B cell (primary cell): ENCODE results near the gene RFC3. TPM values are rescaled to one million over a fixed set of nuclear protein-coding genes. Genes with fewer than 3 reads are reported as not detected.

Experiments
- ATAC-seq: fragments of 200-7000 bp; cut with Tn5 transposase; one replicate; pipeline ENCODE4 v1.10.0; 2021; ENCODE audit warnings: low read depth, mild to moderate bottlenecking, moderate number of reproducible peaks, moderate library complexity
- CTCF ChIA-PET: fragments of 350-600 bp; sonication (Branson Sonifier 250); formaldehyde crosslinking; loops from one replicate; lab custom pipeline; 2021; ENCODE audit warnings: antibody characterized with exemption, inconsistent platforms; lab: Charles Lee
- POLR2A ChIA-PET: fragments of 350-600 bp; sonication (Branson Sonifier 250); formaldehyde crosslinking; loops from one replicate; lab custom pipeline; 2021; ENCODE audit warnings: antibody characterized with exemption; lab: Charles Lee
- DNase-seq: peaks from one replicate; pipeline ENCODE4 v3.0.0; 2013
- H2AFZ ChIP-seq: 2 replicates; pipeline ENCODE4 v1.6.1; 2012; ENCODE audit warnings: mild to moderate bottlenecking, low read depth, low read length; ENCODE audit not compliant: insufficient read depth, poor library complexity, severe bottlenecking
- H3K27ac ChIP-seq, 2 donors: 1 replicate in 1 of 2; 2 replicates in 1 of 2; pipeline ENCODE4 v1.5.1; 2012 to 2013; ENCODE audit warnings: low read length in 2 of 2, mild to moderate bottlenecking in 2 of 2, moderate library complexity in 1 of 2
- H3K27me3 ChIP-seq, 4 experiments: fragments of 200-600 bp in 1 of 4; sonication (generic) in 1 of 4; replicated peaks in 1 of 4; 1 replicate in 2 of 4; 2 replicates in 2 of 4; pipeline versions ENCODE4 v1.6.1 to v1.7.0; 2013 to 2016; ENCODE audit warnings: low read length in 3 of 4, mild to moderate bottlenecking in 2 of 4, mixed read lengths in 1 of 4, moderate library complexity in 1 of 4; ENCODE audit not compliant: insufficient read depth in 4 of 4, control insufficient read depth in 3 of 4; ENCODE audit errors: control extremely low read depth in 1 of 4
- H3K36me3 ChIP-seq, 2 experiments: replicated peaks in 1 of 2; 1 replicate in 1 of 2; 2 replicates in 1 of 2; pipeline versions ENCODE4 v1.6.1 to v1.7.1; 2013; ENCODE audit warnings: low read length in 1 of 2; ENCODE audit not compliant: insufficient read depth in 2 of 2, control insufficient read depth in 1 of 2; ENCODE audit errors: control extremely low read depth in 1 of 2, extremely low read depth in 1 of 2
- H3K4me1 ChIP-seq, 2 donors: fragments of 200-600 bp in 1 of 2; sonication (generic) in 1 of 2; 1 replicate in 1 of 2; 2 replicates in 1 of 2; pipeline versions ENCODE4 v1.5.1 to v1.6.1; 2013 to 2017; ENCODE audit warnings: low read length in 2 of 2; ENCODE audit not compliant: control insufficient read depth in 2 of 2, insufficient read depth in 2 of 2
- H3K4me2 ChIP-seq: replicated peaks from 2 replicates; pipeline ENCODE3; 2012; ENCODE audit warnings: mild to moderate bottlenecking, low read depth, low read length; ENCODE audit not compliant: poor library complexity, severe bottlenecking
- H3K4me3 ChIP-seq, 5 experiments: fragments of 200-600 bp in 1 of 5; sonication (generic) in 1 of 5; 1 replicate in 3 of 5; 2 replicates in 2 of 5; pipeline versions ENCODE4 v1.5.1 to v1.7.0; 2011 to 2016; ENCODE audit warnings: low read length in 4 of 5, mild to moderate bottlenecking in 4 of 5, low read depth in 2 of 5, control low read depth in 1 of 5, moderate library complexity in 1 of 5; ENCODE audit not compliant: insufficient read depth in 1 of 5; ENCODE audit errors: control extremely low read depth in 1 of 5, extremely low read depth in 1 of 5
- H3K79me2 ChIP-seq: fragments of 200-600 bp; sonication (generic); one replicate; pipeline ENCODE4 v1.6.0; 2016; ENCODE audit warnings: low read length; ENCODE audit not compliant: control insufficient read depth, insufficient read depth
- H3K9ac ChIP-seq: fragments of 200-600 bp; sonication (generic); 2 replicates; pipeline ENCODE4 v1.6.1; 2017; ENCODE audit warnings: mild to moderate bottlenecking, low read length, moderate library complexity
- H3K9me3 ChIP-seq, 3 donors: one replicate each; pipeline versions ENCODE4 v1.6.1 to v1.7.1; 2013; ENCODE audit warnings: low read length in 2 of 3; ENCODE audit not compliant: control insufficient read depth in 2 of 3, insufficient read depth in 1 of 3; ENCODE audit errors: control extremely low read depth in 1 of 3
- H4K20me1 ChIP-seq: 2 replicates; pipeline ENCODE4 v1.6.0; 2012; ENCODE audit warnings: mild to moderate bottlenecking, low read length; ENCODE audit not compliant: insufficient read depth, control insufficient read depth, poor library complexity, severe bottlenecking
- H3K27ac Mint-ChIP-seq: one replicate; pipeline ENCODE4 v1.8.0; 2021; ENCODE audit warnings: mixed read lengths
- H3K27me3 Mint-ChIP-seq: one replicate; pipeline ENCODE4 v1.8.0; 2021; ENCODE audit warnings: mixed read lengths
- H3K4me1 Mint-ChIP-seq: one replicate; pipeline ENCODE4 v1.8.0; 2021; ENCODE audit warnings: mixed read lengths
- H3K4me3 Mint-ChIP-seq: one replicate; pipeline ENCODE4 v1.8.0; 2021; ENCODE audit warnings: mixed read lengths
- H3K9me3 Mint-ChIP-seq: one replicate; pipeline ENCODE4 v1.8.0; 2022; ENCODE audit warnings: mixed read lengths; ENCODE audit not compliant: insufficient read depth
- EZH2 ChIP-seq: IDR thresholded peaks from 2 replicates; pipeline ENCODE4 v1.6.1; 2012; ENCODE audit warnings: borderline replicate concordance, low read depth, mild to moderate bottlenecking, moderate library complexity, low read length; ENCODE audit not compliant: insufficient read depth, poor library complexity, severe bottlenecking
- intact Hi-C: fragments of 100-400 bp; cut with micrococcal nuclease; formaldehyde crosslinking; loops from one replicate; pipeline ENCODE4 v1.10.0; 2022
- polyA plus RNA-seq: library from polyadenylated mRNA; depleted of rRNA; stranded (reverse); fragments of >200 nt; gene quantifications from 2 replicates; pipeline ENCODE4 v1.2.3, GENCODE V29; 2012
- total RNA-seq, 2 donors: library from RNA; stranded (reverse); fragments of 120-200 nt in 1 of 2; gene quantifications; 1 replicate in 1 of 2; 2 replicates in 1 of 2; pipeline versions ENCODE4 v1.2.3 to v1.2.4, GENCODE V29; 2013 to 2022
- TF ChIP-seq, protein P1 (sequence below): fragments of 200-600 bp; IDR thresholded peaks from one replicate; pipeline ENCODE4 v1.8.0; 2022; ENCODE audit warnings: antibody characterized with exemption, mild to moderate bottlenecking

RFC3 gene
- total and polyA plus RNA-seq, 2 donors (not counting 1 experiment from before 2014, with no cell fraction given) = 3.2 to 9.4 TPM

DNA sequence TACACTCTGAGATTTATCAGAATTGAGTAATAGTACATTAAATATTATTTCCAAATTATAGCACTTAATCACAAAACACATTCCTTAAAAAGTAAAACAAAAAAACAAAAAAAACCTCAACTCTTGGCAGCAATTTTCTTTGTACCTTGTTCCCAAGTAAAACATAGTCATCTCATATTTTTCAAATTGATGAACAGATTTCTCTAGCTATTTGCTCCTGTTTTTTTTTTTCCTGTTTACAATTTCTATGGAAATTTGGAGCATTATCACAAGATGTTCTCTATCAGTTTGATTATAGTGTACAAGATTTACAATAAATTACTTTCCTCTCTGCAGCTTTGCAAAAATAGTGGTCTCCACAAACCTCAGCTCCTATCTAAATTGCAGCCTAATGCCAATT, 25.0 kb downstream of the RFC3 start:
- H2AFZ ChIP-seq = no peak overlapping the region
- ATAC-seq (no peak), DNase-seq (no peak)
- H3K9me3 ChIP-seq = no peaks in the 10 kb centered on the region
- H3K27ac ChIP-seq = no peak overlapping the region
- H3K9ac ChIP-seq = no peak overlapping the region
- no peaks in the 10 kb centered on the region for H3K4me1 ChIP-seq
- H3K4me3 Mint-ChIP-seq = no peak overlapping the region
- no peak overlapping the region for H3K27ac Mint-ChIP-seq
- H3K4me3 ChIP-seq = no peak overlapping the region
- CTCF ChIA-PET = no interaction called here
- H3K79me2 ChIP-seq = no peaks in the 10 kb centered on the region
- no peaks in the 10 kb centered on the region for H3K4me1 Mint-ChIP-seq
- no peaks in the 10 kb centered on the region for H3K27me3 ChIP-seq
- TF ChIP-seq EZH2 = no peak
- TF ChIP-seq, protein P1, sequence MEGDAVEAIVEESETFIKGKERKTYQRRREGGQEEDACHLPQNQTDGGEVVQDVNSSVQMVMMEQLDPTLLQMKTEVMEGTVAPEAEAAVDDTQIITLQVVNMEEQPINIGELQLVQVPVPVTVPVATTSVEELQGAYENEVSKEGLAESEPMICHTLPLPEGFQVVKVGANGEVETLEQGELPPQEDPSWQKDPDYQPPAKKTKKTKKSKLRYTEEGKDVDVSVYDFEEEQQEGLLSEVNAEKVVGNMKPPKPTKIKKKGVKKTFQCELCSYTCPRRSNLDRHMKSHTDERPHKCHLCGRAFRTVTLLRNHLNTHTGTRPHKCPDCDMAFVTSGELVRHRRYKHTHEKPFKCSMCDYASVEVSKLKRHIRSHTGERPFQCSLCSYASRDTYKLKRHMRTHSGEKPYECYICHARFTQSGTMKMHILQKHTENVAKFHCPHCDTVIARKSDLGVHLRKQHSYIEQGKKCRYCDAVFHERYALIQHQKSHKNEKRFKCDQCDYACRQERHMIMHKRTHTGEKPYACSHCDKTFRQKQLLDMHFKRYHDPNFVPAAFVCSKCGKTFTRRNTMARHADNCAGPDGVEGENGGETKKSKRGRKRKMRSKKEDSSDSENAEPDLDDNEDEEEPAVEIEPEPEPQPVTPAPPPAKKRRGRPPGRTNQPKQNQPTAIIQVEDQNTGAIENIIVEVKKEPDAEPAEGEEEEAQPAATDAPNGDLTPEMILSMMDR = no peak
- no peak overlapping the region for H3K4me2 ChIP-seq
- peaks cover 0 to under 1% of the 10 kb centered on the region in 2 experiments for H3K36me3 ChIP-seq
- intact Hi-C loops = no loop called here
- H4K20me1 ChIP-seq = no peaks in the 10 kb centered on the region
- H3K9me3 Mint-ChIP-seq = no peaks in the 10 kb centered on the region
- no peaks in the 10 kb centered on the region for H3K27me3 Mint-ChIP-seq
- POLR2A ChIA-PET = no interaction called here

DNA sequence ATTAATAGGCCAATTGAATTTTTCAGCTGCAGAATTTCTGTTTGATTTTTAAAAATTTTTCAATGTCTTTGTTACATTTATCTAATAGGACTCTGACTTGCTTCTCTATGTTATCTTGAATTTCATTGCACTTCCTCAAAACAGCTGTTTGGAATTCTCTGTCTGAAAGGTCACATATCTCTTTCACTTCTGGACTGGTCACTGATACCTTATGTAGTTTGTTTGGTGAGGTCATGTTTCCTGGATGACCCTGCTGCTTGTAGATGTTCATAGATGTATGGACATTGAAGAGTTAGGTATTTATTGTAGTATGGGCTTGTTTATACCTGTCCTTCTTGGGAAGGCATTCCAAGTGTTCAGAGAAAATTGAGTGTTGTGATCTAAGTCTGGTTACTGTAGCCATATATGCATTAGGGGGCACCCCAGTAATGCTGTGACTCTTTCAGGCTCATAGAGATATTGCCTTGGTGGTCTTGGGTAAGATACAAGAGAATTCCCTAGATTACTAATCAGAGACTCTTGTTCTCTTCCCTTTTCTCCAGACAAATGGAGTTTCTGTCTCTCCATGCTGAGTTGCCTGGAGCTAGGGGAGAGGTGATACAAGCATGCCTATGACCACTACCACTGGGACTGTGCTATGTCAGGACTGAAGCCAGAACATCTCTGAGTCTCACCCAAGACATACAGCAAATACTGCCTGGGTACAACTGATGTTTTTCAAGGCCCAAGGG, 27.8 kb downstream of the RFC3 start:
- Histone ChIP-seq H3K9ac (no peak overlapping the region), H3K36me3 (peaks cover 0 to 4% of the 10 kb centered on the region in 2 experiments), H2AFZ (no peak overlapping the region), H3K27ac (no peak overlapping the region), H3K27me3 (no peaks in the 10 kb centered on the region), H4K20me1 (no peaks in the 10 kb centered on the region), H3K4me2 (no peak overlapping the region), H3K9me3 (no peaks in the 10 kb centered on the region), H3K4me1 (no peaks in the 10 kb centered on the region), H3K4me3 (no peak overlapping the region), H3K79me2 (no peaks in the 10 kb centered on the region)
- TF ChIP-seq, protein P1 = no peak
- TF ChIP-seq EZH2 = no peak
- H3K27me3 Mint-ChIP-seq = no peaks in the 10 kb centered on the region
- intact Hi-C loops = no loop called here
- no peak for ATAC-seq
- H3K9me3 Mint-ChIP-seq = no peaks in the 10 kb centered on the region
- no peak overlapping the region for H3K4me3 Mint-ChIP-seq
- H3K4me1 Mint-ChIP-seq = no peaks in the 10 kb centered on the region
- CTCF ChIA-PET = no interaction called here
- DNase-seq = no peak
- POLR2A ChIA-PET = no interaction called here
- no peak overlapping the region for H3K27ac Mint-ChIP-seq
